GM12874 (cell line): ENCODE results near the gene PRKCE.
A peak's percentile ranks its signal among the peaks of the same experiment; 100 is the strongest.

Experiments used
- TF ChIP-seq, protein P1 (sequence below): IDR thresholded peaks from 2 replicates; pipeline ENCODE4 v1.5.1; 2011; ENCODE audit warnings: low read depth, mild to moderate bottlenecking, control low read depth, low read length, moderate library complexity; ENCODE audit not compliant: insufficient read depth

Gene PRKCE

DNA sequence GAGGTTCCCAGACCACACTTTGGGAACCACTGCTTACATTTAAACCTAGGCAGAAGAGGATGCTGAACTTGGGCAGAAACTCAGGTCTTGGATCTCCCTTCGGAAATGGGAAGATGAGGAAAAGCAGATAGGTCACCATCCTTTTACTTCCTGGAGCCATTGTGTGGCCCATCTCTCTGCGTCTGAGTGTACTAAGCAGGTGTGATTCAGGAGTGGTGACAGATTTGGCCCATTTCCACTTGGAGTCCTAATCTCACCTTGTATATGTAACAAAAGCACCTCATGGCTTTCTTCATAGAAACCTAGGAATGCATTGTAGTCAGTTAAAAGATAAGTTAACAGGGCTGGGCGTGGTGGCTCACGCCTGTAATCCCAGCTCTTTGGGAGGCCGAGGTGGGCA is 71.0 kb downstream of the PRKCE start:
- TF ChIP-seq, protein P1, sequence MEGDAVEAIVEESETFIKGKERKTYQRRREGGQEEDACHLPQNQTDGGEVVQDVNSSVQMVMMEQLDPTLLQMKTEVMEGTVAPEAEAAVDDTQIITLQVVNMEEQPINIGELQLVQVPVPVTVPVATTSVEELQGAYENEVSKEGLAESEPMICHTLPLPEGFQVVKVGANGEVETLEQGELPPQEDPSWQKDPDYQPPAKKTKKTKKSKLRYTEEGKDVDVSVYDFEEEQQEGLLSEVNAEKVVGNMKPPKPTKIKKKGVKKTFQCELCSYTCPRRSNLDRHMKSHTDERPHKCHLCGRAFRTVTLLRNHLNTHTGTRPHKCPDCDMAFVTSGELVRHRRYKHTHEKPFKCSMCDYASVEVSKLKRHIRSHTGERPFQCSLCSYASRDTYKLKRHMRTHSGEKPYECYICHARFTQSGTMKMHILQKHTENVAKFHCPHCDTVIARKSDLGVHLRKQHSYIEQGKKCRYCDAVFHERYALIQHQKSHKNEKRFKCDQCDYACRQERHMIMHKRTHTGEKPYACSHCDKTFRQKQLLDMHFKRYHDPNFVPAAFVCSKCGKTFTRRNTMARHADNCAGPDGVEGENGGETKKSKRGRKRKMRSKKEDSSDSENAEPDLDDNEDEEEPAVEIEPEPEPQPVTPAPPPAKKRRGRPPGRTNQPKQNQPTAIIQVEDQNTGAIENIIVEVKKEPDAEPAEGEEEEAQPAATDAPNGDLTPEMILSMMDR, result no peak

DNA sequence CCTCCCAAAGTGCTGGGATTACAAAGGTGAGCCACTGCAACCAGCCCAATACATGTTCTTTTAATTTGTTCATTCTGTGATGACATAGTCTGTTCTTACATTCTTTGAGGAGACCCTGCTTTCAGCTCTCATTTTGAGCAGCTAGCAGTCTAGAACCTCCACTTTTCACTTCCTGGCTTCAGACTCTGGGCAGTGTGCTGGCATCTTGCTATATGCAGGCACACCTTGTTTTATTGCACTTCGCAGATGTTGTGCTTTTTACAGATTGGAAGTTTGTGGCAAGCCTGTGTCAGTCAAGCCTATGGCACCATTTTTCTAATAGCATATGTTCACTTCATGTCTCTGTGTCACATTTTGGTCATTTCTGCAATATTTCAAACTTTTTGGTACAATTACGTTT is 72.4 kb downstream of the PRKCE start:
- TF ChIP-seq, protein P1, result no peak

DNA sequence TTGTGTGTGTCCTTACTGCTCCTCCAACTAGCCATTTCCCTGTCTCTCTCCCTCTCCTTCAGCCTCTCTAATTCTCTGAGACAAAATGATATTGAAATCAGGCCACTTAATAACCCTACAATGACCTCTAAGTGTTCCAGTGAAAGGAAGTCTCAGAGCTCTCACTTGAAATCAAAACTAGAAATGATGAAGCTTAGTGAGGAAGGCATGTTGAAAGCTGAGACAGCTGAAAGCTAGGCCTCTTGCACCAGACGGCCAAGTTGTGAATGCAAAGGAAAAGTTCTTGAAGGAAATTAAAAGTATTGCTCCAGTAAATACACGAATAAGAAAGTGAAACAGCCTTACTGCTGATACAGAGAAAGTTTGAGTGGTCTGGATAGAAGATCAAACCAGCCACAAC is 72.9 kb downstream of the PRKCE start:
- TF ChIP-seq, protein P1, result no peak

DNA sequence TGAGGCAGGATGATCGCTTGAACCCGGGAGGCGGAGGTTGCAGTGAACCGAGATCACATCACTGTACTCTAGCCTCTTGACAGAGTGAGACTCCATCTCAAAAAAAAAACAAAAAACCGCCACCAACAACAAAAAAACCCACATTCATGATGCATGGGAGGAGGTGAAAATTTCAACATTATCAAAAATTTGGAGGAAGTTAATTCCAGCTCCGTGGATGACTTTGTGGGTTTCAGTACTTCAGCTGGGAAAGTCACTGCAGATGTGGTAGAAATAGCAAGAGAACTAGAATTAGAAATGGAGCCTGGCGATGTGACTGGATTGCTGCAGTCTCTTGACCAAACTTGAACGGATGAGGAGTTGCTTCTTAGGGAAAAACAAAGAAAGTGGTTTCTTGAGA is 74.3 kb downstream of the PRKCE start:
- TF ChIP-seq, protein P1, result no peak

DNA sequence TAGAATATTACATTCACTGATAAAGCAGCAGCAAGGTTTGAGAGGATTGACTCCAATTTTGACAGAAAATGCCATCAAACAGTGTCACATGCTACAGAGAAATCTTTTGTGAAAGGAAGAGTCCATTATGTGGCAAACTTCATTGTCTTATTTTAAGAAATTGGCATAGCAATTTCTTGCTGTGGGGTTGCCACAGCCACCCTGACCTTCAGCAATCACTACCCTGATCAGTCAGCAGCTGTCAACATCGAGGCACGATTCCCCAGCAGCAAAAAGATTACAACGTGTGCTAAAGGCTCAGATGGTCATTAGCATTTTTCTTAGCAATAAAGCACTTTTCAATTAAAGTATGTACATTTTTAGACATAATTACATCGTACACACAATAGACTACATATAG is 74.7 kb downstream of the PRKCE start:
- TF ChIP-seq, protein P1, result no peak

DNA sequence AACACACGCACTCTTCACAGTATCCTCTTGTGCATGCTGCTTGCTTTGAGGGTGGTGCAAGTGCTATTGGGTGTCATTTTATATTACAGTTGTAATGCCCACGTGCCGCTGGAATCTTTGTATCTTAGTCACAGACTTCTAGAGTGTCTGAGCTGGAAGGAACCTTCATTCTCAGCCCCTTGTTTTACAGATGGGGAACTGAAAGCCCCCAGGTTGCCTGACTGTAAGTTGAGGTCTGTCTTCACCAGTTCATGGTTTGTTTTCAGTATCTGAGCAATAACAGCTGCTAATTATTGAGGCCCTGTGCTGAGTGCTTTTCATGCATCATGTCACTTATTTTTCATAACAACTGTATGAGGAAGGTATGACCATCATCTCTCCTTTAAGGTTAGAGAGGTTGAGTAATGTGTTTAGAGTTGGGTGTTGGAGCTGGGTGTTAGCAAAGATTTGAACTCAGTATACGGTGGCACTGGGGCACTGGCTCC is 77.0 kb downstream of the PRKCE start:
- TF ChIP-seq, protein P1, result no peak

DNA sequence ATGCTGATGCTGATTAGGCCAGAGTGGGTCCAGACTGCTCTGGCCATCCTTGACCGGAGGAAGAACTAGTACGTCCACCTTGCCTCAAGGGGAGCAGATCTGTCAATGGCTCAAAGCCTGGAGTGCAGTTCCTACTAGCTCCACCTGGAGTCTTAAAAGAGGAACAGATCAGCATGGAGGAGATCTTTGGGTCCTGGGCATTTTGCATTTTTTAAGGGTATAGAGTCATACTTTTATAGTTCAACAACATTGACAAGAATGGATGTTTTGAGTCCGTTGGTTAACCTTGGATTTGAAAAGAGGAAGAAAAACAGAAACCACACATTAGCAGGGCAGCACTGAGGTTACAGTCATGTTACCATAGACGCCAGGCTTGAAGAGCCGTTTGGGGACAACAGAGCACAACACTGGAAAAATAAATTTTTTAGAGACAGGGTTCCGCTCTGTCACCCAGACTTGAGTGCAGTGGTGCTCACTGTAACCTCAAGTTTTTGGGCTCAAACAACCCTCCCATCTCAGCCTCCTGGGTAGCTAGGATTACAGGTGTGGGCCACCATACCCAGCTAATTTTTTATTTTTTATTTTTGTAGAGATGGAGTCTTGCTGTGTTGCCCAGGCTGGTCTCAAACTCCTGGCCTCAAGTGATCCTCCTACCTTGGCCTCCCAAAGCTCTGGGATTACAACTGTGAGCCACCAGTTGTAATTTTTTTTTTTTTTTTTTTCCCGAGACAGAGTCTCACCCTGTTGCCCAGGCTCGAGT is 78.5 kb downstream of the PRKCE start:
- TF ChIP-seq, protein P1, result peak; percentile 42

DNA sequence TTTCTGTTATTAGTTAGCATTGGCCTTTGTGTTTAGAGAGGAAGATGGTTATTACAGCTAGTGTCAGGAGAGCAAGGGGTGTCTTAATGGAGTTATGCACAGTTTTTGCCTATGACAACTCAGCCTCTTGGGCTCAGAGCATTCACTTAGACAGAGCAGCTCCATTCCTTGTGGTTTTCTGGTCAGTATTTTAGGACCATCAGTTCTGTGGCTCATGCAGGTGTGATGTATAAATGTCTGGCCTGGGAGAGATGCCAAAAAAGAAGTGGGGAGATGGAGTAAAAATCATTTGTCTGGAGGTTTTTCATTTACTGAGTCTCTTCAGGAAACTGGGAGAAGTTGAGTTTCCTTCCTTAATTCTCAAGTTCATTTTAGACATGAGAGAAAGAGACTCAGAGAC is 79.7 kb downstream of the PRKCE start:
- TF ChIP-seq, protein P1, result no peak
